Upper lobe of left lung (tissue), 4 donors: ENCODE measurements around the gene DCAF10.

Experiments
- POLR2A ChIP-seq, 4 donors: fragments of 450-650 bp; IDR thresholded peaks; one replicate each; pipeline ENCODE4 v1.5.1; 2016 to 2017; ENCODE audit warnings: antibody characterized with exemption in 4 of 4, mild to moderate bottlenecking in 2 of 4
- POLR2AphosphoS5 ChIP-seq, 2 donors: sonication (generic); formaldehyde crosslinking; IDR thresholded peaks; one replicate each; pipeline ENCODE4 v1.5.1; 2017; ENCODE audit warnings: antibody characterized with exemption in 2 of 2
- TF ChIP-seq, protein P1 (sequence below), 6 experiments: fragments of 450-650 bp in 4 of 6; fragments of 200-600 bp in 2 of 6; sonication (generic) in 2 of 6; IDR thresholded peaks; one replicate each; pipeline ENCODE4 v1.5.1; 2016 to 2019; ENCODE audit warnings: antibody characterized with exemption in 6 of 6

DNA sequence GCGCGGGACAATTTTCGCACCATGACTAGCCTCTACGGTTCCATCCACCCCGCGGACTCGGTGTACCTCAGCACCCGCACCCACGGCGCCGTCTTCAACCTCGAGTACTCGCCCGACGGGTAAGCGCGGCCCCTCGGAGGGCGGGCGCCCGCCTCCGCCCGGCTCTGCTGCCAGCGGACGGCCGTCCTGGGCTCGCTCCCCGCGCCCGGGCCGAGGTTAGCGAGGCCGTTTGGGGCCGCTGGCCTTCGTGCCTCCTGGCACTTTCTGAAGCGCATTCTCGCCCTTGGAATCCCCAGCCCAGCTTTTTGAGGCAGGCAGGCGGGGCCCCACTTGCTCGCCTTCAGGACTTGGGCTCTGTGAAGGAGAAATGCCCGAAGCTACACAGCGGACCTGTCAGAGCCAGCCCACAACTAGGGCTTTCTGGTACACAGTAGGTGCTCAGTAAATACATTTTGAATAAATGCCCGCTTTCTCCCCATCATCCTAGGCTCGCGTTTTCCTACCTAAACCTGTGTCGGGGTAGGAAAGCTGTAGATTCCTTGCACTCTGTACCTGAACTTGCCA, 772 bp downstream of the DCAF10 start:
- TF ChIP-seq POLR2A (IDR thresholded peaks at IDR 0.05) (no peak), POLR2AphosphoS5 (IDR thresholded peaks at IDR 0.05) (no peak)
- TF ChIP-seq, protein P1, sequence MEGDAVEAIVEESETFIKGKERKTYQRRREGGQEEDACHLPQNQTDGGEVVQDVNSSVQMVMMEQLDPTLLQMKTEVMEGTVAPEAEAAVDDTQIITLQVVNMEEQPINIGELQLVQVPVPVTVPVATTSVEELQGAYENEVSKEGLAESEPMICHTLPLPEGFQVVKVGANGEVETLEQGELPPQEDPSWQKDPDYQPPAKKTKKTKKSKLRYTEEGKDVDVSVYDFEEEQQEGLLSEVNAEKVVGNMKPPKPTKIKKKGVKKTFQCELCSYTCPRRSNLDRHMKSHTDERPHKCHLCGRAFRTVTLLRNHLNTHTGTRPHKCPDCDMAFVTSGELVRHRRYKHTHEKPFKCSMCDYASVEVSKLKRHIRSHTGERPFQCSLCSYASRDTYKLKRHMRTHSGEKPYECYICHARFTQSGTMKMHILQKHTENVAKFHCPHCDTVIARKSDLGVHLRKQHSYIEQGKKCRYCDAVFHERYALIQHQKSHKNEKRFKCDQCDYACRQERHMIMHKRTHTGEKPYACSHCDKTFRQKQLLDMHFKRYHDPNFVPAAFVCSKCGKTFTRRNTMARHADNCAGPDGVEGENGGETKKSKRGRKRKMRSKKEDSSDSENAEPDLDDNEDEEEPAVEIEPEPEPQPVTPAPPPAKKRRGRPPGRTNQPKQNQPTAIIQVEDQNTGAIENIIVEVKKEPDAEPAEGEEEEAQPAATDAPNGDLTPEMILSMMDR (IDR thresholded peaks at IDR 0.05): no peak
